ENCODE data around the gene SNAI3.

SNAI3 gene

GRCh38 chr16:88651989-88652761 is 34.1 kb downstream of the SNAI3 start:
- Histone ChIP-seq H3K9me3 (ENCODE audit: insufficient read depth, low read depth, low read length) (no peaks in the 10 kb centered on the region), H3K4me2 (ENCODE audit: low read depth, low read length, poor library complexity, severe bottlenecking) (peak overlapping the region; percentile 96), H3K4me1 (ENCODE audit: insufficient read depth, low read length, poor library complexity, severe bottlenecking) (peaks cover 5% of the 10 kb centered on the region), H2AFZ (ENCODE audit: low read length) (no peak overlapping the region), H3K36me3 (ENCODE audit: insufficient read depth, low read length) (no peaks in the 10 kb centered on the region; the same call in 1 of the 2 replicates), H3K4me3 (ENCODE audit: low read length, poor library complexity, severe bottlenecking) (peak overlapping the region; percentile 89), H3K27me3 (ENCODE audit: insufficient read depth, low read length, poor library complexity, severe bottlenecking) (no peaks in the 10 kb centered on the region), H4K20me1 (ENCODE audit: insufficient read depth, low read length, poor library complexity, severe bottlenecking) (peaks cover 12% of the 10 kb centered on the region), H3F3A (ENCODE audit: low read depth) (no peaks in the 10 kb centered on the region), H3K9me2 (replicated peaks; ENCODE audit: low read depth, low read length) (no peaks in the 10 kb centered on the region), H3K79me2 (ENCODE audit: insufficient read depth, low read length) (peaks cover 23% of the 10 kb centered on the region), H3K9ac (ENCODE audit: low read depth, low read length, poor library complexity, severe bottlenecking) (peak overlapping the region; percentile 50)
- no peak for TF ChIP-seq CTCF (conservative IDR thresholded peaks at IDR 0.05; ENCODE audit: low read length)
- TF ChIP-seq EZH2phosphoT487 (IDR thresholded peaks at IDR 0.05; ENCODE audit: borderline replicate concordance), result no peak

GRCh38 chr16:88651276-88651988 is 34.9 kb downstream of the SNAI3 start:
- Histone ChIP-seq H3K4me3 (ENCODE audit: low read length, poor library complexity, severe bottlenecking) (peak overlapping the region; percentile 89), H3K9me3 (ENCODE audit: insufficient read depth, low read depth, low read length) (no peaks in the 10 kb centered on the region), H3F3A (ENCODE audit: low read depth) (no peaks in the 10 kb centered on the region), H3K36me3 (ENCODE audit: insufficient read depth, low read length) (no peaks in the 10 kb centered on the region; the same call in 1 of the 2 replicates), H3K4me1 (ENCODE audit: insufficient read depth, low read length, poor library complexity, severe bottlenecking) (peaks cover 5% of the 10 kb centered on the region), H3K27me3 (ENCODE audit: insufficient read depth, low read length, poor library complexity, severe bottlenecking) (no peaks in the 10 kb centered on the region), H3K79me2 (ENCODE audit: insufficient read depth, low read length) (peaks cover 23% of the 10 kb centered on the region), H3K9ac (ENCODE audit: low read depth, low read length, poor library complexity, severe bottlenecking) (peak overlapping the region; percentile 79), H3K4me2 (ENCODE audit: low read depth, low read length, poor library complexity, severe bottlenecking) (peak overlapping the region; percentile 96), H4K20me1 (ENCODE audit: insufficient read depth, low read length, poor library complexity, severe bottlenecking) (peaks cover 12% of the 10 kb centered on the region), H2AFZ (ENCODE audit: low read length) (no peak overlapping the region), H3K9me2 (replicated peaks; ENCODE audit: low read depth, low read length) (no peaks in the 10 kb centered on the region)
- TF ChIP-seq CTCF (conservative IDR thresholded peaks at IDR 0.05; ENCODE audit: low read length) (no peak), EZH2phosphoT487 (IDR thresholded peaks at IDR 0.05; ENCODE audit: borderline replicate concordance) (no peak)

GRCh38 chr16:88650749-88651275 is 35.5 kb downstream of the SNAI3 start, which contains the start of gene CYBA:
Gene CYBA (minus strand): TSS chr16:88651053. CDS start chr16:88651013, 40 bp downstream.
- Histone ChIP-seq H3K4me2 (ENCODE audit: low read depth, low read length, poor library complexity, severe bottlenecking) (peak within 1 kb of the TSS; percentile 96), H3K4me3 (ENCODE audit: low read length, poor library complexity, severe bottlenecking) (peak within 1 kb of the TSS; percentile 89), H3K9me2 (replicated peaks; ENCODE audit: low read depth, low read length) (no peaks in the 10 kb centered on the region), H3K27me3 (ENCODE audit: insufficient read depth, low read length, poor library complexity, severe bottlenecking) (no peaks in the 10 kb centered on the region), H3K36me3 (ENCODE audit: insufficient read depth, low read length) (no peaks in the 10 kb centered on the region; the same call in 1 of the 2 replicates), H4K20me1 (ENCODE audit: insufficient read depth, low read length, poor library complexity, severe bottlenecking) (peaks cover 12% of the 10 kb centered on the region), H3K9me3 (ENCODE audit: insufficient read depth, low read depth, low read length) (no peaks in the 10 kb centered on the region), H3K9ac (ENCODE audit: low read depth, low read length, poor library complexity, severe bottlenecking) (peak within 1 kb of the TSS; percentile 79), H2AFZ (ENCODE audit: low read length) (no peak within 1 kb of the TSS), H3K79me2 (ENCODE audit: insufficient read depth, low read length) (peaks cover 23% of the 10 kb centered on the region), H3F3A (ENCODE audit: low read depth) (no peaks in the 10 kb centered on the region), H3K4me1 (ENCODE audit: insufficient read depth, low read length, poor library complexity, severe bottlenecking) (peaks cover 5% of the 10 kb centered on the region)
- TF ChIP-seq EZH2phosphoT487 (IDR thresholded peaks at IDR 0.05; ENCODE audit: borderline replicate concordance) (no peak), CTCF (conservative IDR thresholded peaks at IDR 0.05; ENCODE audit: low read length) (no peak)
